GM04503 (cell line): ENCODE measurements around the gene SIM1.
"Not testable (repeated sequence)": the region's sequence is repeated elsewhere in the genome, so short reads cannot be mapped to it uniquely, and the experiment has no call there.

Experiments
- DNase-seq: peaks from one replicate; pipeline ENCODE4 v3.0.0-alpha.2; 2012; ENCODE audit warnings: low read depth

SIM1 gene

DNA sequence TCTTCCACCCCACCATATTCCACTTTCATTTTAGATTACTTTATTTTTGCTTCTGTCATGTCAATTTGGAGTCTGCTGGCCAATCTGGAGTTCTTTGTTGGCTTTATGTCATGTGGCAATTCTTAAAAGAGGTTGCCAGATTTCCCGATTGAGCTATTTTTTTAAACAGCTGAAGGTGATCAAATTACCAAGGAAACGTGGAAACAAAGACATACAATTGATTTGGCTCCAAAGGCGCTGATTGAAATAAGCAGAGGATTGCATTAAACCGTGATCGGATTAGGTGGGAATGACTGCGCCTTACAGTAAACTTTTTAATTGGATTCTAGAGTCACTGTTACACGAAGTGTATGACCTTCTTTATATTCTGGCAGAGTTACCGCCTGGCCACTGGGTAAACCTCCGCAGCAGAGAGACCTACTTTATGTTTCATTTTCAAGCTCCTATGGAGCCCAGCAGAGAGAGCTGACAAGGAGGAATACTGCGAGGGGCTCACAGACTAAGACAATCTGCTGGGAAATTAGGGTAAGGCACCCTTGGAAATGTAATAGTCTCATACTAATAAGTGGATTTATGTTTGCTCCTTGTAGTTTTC, 37.9 kb downstream of the SIM1 start:
- DNase-seq: no peak

DNA sequence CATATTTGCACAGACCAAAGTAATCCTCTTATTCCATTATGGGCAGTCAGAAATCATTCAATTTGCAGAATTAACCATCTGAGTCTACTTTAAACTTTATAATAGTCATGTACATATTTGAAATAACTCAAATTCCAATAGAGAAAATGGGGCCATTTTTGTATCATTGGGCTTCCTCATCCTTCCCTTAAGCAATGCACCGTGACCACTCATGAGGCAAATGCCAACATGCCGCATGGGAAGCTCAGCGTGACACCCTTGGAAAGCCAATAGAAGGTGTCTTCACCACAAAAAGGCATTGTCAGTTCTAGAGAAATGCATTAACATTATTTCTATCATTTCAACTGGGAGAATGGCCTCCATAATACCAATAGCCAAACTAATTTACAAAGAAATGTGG, 38.5 kb downstream of the SIM1 start:
- DNase-seq: no peak

DNA sequence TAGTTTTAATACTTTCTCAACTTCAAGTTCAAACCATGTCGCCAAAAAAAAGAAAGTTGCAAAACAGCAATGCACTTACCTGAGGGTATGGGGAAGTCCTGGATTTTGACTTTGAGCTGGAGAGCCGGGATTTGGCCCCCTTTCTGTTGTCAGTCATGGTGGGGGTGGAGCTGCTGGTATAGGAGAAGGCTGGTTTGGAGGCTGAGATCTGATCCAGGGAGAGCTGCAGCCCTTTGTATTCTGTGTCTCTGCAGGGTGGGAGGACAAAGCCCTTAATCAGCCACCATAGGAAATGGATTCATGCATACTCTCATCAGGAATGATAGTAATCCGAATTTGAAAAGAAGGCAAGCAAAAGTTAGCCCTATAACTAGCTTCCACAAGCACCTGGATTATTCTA, 44.0 kb downstream of the SIM1 start:
- no peak for DNase-seq

DNA sequence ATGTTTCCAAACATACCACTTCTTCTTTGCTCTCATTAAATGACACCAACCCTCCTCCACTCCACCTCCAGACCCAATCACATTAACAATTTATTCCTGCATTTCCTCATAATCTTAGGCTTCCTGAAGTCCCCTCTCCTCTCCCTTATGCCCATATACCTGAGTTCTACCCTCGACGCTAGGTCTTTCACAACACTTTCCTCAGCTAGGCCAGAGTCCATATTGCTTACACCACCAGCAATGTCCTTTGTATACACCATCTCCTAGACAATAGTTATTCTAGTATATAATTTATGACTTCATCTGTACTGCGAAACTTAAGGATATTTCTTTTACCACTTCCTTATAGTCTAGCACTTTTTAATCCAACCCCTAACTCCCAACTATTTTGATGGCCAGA, 47.7 kb downstream of the SIM1 start:
- DNase-seq: no peak

DNA sequence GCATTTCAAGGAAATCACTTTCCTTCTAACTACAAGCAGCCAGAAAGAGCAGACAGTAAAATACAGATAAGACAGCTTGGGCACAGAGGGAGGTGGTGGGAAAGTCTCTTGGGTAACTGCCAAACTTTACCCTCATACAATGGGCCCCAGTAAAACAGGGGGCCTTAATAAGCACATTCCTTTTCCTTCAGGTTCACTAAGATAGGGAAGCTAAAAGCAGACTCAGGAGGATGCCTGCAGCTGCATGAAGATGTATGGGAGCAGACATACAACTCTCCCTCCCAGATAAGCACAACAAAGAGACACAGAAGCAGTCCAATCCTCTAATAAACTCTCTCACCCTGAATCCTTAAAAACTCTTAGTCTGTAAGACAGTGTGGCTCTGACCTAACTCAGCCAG, 49.0 kb downstream of the SIM1 start:
- no peak for DNase-seq

DNA sequence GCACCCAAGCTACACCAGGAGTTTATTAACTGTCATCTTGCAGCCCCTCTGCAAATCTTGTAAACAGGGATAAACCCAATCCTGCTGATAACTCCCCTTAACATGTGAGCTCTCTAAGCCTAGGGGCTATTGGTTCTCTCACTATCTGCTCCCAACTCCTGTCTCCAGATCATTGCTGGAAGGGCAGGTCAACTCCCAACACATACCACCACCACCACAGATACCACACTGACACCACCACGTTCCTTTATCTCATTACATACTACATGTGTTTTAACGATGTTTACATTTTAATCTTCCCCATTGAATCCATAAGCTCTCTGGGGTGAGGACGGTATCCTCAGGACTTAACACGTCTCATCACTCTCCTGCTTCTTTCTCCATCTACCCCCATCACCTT, 51.8 kb downstream of the SIM1 start:
- DNase-seq: no peak

DNA sequence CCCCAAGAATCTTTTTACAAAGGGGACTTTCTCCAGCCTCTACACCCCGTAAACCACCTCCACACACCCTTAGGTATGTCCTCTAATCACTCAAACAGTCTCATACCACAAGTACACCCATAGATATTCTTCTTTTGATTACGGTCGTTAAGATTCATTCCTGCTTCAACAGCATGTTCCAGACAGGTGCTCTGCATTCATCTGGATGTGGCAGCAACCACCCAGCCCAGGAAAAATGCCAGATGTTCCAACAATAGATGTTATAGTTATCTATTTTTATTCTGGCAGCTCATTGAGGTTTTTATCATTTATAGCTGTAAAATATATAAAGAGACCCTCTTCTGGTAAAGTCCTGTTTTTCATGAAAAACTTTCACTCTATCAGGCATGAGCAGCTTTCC, 60.7 kb downstream of the SIM1 start:
- DNase-seq: no peak

DNA sequence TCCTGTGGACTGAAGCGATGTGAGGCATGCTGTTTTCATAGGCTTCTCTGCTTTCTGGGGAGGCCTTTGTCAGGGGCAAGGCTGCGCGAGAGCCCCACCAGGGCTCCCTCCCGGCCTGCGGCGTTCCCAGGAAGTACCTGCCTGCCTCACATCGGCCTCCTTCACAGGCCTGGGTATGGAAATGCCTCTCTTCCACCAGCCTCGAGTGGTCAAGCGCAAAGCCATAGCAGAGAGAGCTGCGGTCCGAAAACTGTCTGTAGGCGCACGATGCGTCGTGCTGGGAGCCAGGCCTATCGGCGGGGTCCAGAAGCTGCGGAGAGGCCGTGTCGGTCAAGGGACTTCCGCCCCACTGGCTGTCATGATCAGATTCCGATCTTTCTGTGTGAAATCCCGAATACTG, 71.2 kb downstream of the SIM1 start:
- no peak for DNase-seq

DNA sequence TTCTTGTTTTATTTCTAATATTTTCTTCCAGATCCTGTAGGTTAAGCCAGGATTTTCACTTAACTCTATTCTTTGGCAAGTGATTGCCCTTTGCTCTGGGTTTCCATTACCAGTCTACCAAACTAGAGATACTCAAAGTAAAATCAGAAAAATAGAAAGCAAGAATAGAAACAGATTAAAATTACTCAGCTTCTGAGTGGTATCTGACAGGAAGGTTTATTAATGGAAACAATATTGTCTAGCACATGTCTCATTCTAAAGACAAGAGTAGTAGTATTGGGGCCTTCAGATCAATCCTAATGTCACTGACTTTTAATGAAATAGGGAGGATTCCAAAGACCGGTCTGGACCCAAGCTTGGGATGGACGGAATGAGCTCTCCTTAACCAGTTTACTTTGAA, 72.3 kb downstream of the SIM1 start:
- DNase-seq: no peak

DNA sequence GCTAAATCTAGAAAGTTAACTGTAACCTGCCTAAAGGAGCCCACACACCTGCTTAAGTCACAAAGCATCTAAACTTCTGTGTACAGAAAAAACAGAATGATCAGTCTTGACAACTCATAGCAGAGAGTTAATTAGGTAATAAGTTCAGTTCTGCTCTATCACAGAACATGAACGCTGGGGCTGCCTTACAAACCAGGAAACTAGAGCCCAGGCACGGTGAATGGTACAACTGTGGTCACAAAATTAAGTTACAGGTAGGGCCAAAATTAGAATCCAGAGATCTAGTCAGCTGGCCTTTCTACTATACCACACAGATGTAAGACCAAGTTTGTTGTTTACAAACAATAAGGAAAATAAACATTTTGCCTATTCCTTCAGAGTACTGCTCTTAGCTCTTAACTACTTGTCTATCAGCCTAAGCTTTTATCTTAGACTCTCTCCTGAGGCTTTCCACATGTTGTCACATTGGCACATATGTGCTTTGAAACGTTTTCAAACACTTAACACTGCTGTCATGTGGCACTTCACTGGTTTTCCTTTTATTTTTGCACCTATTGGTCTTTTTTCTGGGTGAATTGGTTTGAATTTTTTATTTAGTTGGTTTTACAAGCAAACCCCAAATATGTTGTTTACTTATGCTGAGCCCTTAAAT, 75.7 kb downstream of the SIM1 start:
- DNase-seq: no peak

DNA sequence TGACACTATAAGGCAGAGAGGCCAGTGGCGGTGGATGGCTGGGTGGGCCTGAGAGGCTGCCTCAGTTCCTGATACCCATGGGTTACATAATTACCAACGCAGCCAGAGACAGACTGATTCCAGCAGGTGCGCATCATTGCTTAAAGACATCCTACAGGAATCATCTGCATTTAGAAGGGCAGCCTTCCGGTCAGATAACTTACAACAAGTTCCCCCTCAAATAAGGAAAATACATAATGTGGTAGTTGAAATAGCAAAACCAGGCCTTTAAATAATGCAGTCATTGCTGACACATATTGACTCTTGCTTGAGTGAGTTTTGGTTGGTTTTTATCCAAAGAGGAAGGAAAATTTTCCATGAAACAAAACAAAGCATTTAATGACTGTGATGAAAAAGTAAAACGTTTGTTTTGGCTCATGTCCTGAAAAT, 81.9 kb downstream of the SIM1 start:
- DNase-seq: no peak

DNA sequence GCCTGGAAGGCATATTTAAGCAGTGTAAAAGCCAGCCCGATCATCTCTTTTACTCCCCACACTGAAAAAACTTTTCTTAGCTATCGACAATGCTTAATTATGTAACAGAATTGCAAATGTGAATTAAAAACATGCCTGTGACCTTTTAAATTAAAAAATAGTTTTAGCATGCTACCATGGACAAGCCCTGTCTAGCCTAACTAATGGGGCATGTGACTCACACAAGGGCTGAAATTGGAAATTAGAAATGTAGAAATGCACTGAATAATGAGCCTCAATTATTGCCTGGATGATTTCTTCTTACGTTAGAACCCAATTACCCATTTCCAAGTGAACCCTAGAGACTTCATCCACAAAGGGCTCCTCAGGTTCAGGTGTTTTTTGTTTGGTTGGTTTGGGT, 82.7 kb downstream of the SIM1 start:
- DNase-seq: no peak

DNA sequence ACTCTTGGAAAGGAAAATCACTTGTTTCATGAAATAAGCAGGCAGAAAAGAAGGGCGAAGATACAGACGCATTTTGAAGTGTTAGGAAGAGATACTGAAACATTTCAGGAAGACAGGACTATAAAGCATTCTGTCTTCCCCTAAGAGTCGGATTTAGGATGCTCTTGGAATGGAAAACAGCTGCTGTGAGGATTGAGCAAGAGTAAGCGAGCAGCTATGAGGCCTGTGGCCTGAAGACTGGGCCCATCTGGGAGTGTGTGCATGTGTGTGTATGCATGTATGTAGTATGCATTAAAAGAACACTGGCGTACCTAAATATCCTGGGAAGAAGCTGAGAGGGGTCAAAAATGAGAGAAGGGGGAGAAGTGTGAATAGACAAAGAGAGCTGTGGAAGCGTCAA, 83.6 kb downstream of the SIM1 start:
- peak; percentile 31 for DNase-seq

DNA sequence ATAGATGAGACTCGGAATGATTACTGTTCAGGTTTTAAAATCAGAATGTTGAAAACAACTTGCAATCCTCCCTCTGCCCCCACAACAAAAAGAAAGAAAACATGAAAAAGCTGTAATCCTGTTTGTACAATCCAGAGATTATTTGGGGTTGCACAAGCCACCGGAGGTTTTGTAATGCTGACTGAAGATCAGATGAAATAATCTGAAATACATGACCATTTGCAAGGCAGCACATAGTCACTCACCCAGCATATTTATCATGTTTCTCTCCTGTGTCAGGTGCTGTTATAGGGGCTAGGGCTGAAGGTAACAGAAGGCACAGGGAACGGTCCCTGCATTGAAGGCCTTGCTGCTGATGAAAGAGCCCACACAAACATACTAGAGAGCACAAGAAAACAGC, 85.3 kb downstream of the SIM1 start:
- no peak for DNase-seq

DNA sequence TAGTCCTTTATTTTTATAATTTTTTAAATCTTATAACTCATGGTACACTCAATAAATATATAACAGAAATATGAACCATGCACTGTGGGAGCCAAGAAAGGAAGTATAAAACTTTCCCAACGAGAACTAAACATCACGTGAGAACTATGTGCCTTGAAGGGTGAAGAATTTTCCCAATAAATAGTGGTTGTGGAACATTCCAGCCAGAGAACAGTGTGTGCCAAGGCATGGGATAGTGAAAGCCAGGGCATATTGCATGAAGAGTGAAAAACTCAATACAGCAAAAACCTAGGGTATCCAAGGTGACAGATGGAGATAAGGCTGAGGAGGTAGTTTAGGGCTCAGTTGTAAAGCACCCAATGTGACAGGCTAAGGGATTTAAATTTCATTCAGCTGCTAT, 86.1 kb downstream of the SIM1 start:
- DNase-seq: no peak

DNA sequence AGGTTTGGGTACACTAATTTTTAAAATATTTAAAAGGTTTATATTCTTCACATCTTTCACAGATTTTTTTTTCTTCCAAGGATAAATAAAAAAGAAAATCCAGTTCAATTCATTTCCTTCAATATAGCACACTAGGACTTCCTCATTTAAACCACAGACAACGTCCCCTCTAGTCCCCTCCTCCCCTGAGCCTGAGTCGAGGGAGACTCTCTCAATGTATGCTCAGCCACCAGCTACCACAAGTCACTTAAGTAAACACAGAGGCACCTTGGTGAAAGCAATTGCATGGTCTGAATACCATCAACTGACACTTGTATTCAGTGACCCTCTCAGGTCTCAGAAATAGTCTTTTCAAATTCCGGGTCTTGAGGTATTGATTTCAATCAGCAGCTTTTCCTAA, 88.6 kb downstream of the SIM1 start:
- no peak for DNase-seq

DNA sequence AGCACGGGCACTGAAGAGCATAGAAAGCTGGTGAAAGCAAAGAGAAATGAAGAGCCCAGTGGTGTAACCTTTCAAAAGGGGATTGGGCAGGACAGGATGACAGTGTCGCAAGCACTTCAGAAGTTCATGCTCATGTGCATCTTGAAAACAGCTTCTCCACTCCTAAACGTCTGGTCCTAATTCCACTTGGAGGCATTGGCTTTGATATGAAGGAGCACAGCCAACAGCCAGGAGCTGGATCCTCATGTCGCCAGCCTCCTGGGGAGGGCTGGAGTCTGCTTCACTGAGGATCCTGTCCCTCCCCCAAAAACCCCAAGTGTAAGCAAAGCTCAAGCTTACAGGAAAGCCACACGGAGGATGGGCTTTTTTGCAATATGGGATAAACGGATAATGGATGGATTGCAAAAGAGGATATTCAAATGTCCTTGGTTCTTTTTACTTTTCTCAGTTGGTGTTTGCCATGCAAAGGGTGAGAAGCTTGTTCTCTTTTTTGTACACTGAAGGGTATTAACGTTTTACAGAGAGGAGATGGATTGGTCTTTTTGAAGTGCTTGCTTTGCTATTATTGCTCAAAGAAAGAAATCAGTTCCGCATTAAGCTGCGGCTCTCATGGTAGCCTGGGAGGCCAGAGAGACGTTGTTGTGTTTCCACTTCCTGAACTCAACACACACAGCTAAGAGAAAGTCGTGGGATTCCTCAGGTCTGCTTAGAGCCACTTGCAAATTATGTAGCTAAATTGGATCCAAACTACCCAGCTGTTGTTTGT, 92.2 kb downstream of the SIM1 start:
- DNase-seq: no peak

DNA sequence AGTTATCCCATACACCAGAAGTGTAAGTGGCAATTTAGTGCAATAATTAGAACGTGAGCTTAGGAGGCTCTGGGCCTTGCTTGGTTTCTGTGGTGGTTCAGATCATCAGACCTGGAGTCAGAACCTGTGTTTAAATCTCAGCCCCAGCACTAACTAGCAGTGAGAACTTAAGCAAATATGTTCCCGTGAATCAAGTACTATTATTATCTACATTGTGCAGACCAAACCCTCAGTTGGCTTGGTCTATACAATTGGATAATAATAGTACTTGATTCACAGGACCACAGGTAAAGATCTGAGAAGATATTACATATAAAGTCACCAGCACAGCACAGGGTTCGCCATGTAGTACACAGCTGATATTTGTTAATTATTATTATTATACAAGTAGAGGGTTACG, 93.1 kb downstream of the SIM1 start:
- no peak for DNase-seq

DNA sequence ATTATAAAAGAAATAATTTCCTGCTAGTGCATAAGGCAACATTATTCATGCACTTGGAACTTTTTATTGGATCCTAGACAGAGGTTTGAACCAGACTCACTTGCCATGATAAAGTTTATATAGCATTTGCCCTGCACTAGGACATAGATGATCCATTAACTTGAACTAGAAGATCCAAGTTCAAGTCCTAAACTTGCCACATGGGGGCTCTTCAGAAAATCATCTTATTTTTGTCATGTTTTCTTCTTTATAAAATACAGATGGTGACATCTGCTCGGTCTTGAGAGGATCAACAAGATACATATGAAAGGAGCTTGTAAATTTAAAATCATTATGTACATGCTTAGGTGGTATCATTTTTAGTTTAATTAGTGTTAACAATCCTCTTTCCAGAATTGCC, 94.5 kb downstream of the SIM1 start:
- DNase-seq: no peak

DNA sequence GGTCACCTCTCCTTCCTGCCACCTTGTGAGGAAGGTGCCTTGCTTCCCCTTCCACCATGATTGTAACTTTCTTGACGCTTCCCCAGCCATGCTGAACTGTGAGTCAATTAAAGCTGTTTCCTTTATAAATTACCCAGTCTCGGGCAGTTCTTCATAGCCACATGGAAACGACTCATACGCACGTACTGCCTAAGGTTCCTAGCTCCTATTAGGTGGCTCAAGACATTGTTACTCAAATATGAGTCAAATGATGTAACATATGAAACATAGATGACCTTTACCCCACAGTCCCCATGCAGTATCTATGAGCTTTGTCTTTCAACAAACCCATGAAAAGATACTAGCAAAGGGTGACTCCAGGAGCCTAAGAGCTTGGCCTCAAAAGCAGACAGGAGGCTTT, 98.3 kb downstream of the SIM1 start:
- DNase-seq: no peak

DNA sequence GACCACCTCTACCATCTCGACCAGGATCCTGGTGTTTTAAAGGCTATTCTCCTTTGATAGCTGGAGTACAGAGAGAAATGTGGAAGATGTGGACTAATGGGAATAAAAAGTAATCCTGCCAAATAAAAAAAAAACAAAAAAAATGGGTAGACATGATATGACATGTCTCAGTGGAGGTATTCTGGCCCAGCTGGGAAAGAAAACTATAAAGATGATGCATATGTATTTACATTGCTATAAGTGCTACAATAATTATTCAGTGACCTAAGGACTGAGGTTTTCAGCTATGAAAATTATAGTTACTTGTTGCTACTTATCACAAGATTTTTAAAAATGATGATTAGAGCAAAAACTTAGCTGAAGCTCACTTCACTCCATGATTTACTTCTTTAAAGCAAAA, 101.1 kb downstream of the SIM1 start:
- no peak for DNase-seq

DNA sequence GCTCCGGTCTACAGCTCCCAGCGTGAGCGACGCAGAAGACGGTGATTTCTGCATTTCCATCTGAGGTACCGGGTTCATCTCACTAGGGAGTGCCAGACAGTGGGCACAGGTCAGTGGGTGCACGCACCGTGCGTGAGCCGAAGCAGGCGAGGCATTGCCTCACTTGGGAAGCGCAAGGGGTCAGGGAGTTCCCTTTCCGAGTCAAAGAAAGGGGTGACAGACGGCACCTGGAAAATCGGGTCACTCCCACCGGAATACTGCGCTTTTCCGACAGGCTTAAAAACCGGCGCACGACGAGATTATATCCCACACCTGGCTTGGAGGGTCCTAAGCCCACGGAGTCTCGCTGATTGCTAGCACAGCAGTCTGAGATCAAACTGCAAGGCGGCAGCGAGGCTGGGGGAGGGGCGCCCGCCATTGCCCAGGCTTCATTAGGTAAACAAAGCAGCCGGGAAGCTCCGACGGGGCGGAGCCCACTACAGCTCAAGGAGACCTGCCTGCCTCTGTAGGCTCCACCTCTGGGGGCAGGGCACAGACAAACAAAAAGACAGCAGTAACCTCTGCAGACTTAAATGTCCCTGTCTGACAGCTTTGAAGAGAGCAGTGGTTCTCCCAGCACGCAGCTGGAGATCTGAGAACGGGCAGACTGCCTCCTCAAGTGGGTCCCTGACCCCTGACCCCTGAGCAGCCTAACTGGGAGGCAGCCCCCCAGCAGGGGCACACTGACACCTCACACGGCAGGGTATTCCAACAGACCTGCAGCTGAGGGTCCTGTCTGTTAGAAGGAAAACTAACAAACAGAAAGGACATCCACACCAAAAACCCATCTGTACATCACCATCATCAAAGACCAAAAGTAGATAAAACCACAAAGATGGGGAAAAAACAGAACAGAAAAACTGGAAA, 109.7 kb downstream of the SIM1 start:
- DNase-seq: not testable (repeated sequence)
